GM12878 (cell line): Measurements from ENCODE around the gene KIZ. TPM values are rescaled to one million over a fixed set of nuclear protein-coding genes. Genes with fewer than 3 reads are reported as not detected.

Experiments
- ATAC-seq: fragments of 200-7000 bp; cut with Tn5 transposase; 3 replicates; pipeline ENCODE4 v1.9.1; 2020; ENCODE audit warnings: mild to moderate bottlenecking, moderate library complexity
- BruUV-seq: library from RNA; stranded (reverse); fragments of 400-500 nt; replicated peaks from 2 replicates; lab custom pipeline; 2021; lab: Mats Ljungman, UMichigan
- CTCF ChIA-PET: fragments of 300-600 bp; sonication (Branson Sonifier 250); formaldehyde crosslinking; extraction: SDS; loops from one replicate; lab custom pipeline; 2021; ENCODE audit warnings: inconsistent platforms; lab: Yijun Ruan, JAX
- POLR2A ChIA-PET: fragments of 350-600 bp; formaldehyde crosslinking; extraction: SDS; loops from one replicate; lab custom pipeline; 2021; ENCODE audit warnings: inconsistent platforms; lab: Charles Lee
- RAD21 ChIA-PET: fragments of 300-600 bp; sonication (Branson Sonifier 250); formaldehyde crosslinking; loops from one replicate; lab custom pipeline; 2023; ENCODE audit warnings: antibody characterized with exemption; ENCODE audit not compliant: unreplicated experiment; lab: Charles Lee
- SMC1A ChIA-PET: fragments of 300-600 bp; sonication (Branson Sonifier 250); formaldehyde crosslinking; loops from one replicate; lab custom pipeline; 2023; ENCODE audit not compliant: unreplicated experiment, uncharacterized antibody; lab: Charles Lee
- DNase-seq: peaks from one replicate; pipeline ENCODE4 v3.0.0-alpha.2; 2011; ENCODE audit warnings: low read depth, low spot score
- FAIRE-seq: peaks from 3 replicates; lab custom pipeline; 2011; peaks lifted over from hg19 to GRCh38; lab: Jason Lieb, UNC
- H2AFZ ChIP-seq: 2 replicates; pipeline ENCODE4 v1.6.0; 2011; ENCODE audit warnings: low read depth, low read length, control low read depth; ENCODE audit not compliant: control insufficient read depth
- H3K27ac ChIP-seq: 2 replicates; pipeline ENCODE4 v1.5.1; 2011; ENCODE audit warnings: control low read depth; ENCODE audit not compliant: control insufficient read depth, insufficient read depth
- H3K27me3 ChIP-seq, 2 experiments: replicated peaks in 1 of 2; 2 replicates each; pipeline versions ENCODE4 v1.6.0 to v1.6.1; 2011; ENCODE audit warnings: low read length in 1 of 2; ENCODE audit not compliant: control insufficient read depth in 2 of 2, insufficient read depth in 2 of 2
- H3K36me3 ChIP-seq, 2 experiments: 2 replicates each; pipeline ENCODE4 v1.5.1; 2011; ENCODE audit warnings: low read length in 1 of 2; ENCODE audit not compliant: control insufficient read depth in 2 of 2, insufficient read depth in 2 of 2
- H3K4me1 ChIP-seq: 2 replicates; pipeline ENCODE4 v1.6.1; 2011; ENCODE audit warnings: mild to moderate bottlenecking, low read length, moderate library complexity, mixed read lengths; ENCODE audit not compliant: control insufficient read depth, insufficient read depth
- H3K4me2 ChIP-seq: 2 replicates; pipeline ENCODE4 v1.6.0; 2011; ENCODE audit warnings: control low read depth; ENCODE audit not compliant: control insufficient read depth, insufficient read depth
- H3K4me3 ChIP-seq: fragments of 200-600 bp; sonication (generic); 2 replicates; pipeline ENCODE4 v1.5.1; 2016
- H3K79me2 ChIP-seq: 2 replicates; pipeline ENCODE4 v1.6.0; 2011; ENCODE audit warnings: low read length; ENCODE audit not compliant: control insufficient read depth, insufficient read depth
- H3K9ac ChIP-seq: 2 replicates; pipeline ENCODE4 v1.8.0; 2011; ENCODE audit warnings: low read length, control low read depth, mixed read lengths; ENCODE audit not compliant: control insufficient read depth, insufficient read depth
- H3K9me3 ChIP-seq: replicated peaks from 3 replicates; pipeline ENCODE4 v1.5.1; 2011; ENCODE audit warnings: mild to moderate bottlenecking, low read length; ENCODE audit not compliant: control insufficient read depth, insufficient read depth
- H4K20me1 ChIP-seq: 2 replicates; pipeline ENCODE4 v1.6.0; 2011; ENCODE audit not compliant: control insufficient read depth, insufficient read depth
- CBX3 ChIP-seq: fragments of 200-600 bp; sonication (generic); IDR thresholded peaks from 2 replicates; pipeline ENCODE4 v1.6.1; 2016; ENCODE audit warnings: low read depth, borderline replicate concordance
- DPF2 ChIP-seq: fragments of 450-650 bp; IDR thresholded peaks from 2 replicates; pipeline ENCODE4 v1.6.1; 2017; ENCODE audit warnings: mild to moderate bottlenecking
- EED ChIP-seq: sonication (generic); IDR thresholded peaks from 2 replicates; pipeline ENCODE4 v1.6.1; 2016; ENCODE audit warnings: antibody characterized with exemption, low read depth
- EGR1 ChIP-seq, 2 experiments: IDR thresholded peaks; 1 replicate in 1 of 2; 2 replicates in 1 of 2; pipeline ENCODE4 v1.6.1; 2011 to 2012; ENCODE audit warnings: low read depth in 2 of 2, low read length in 2 of 2, borderline replicate concordance in 1 of 2, mild to moderate bottlenecking in 1 of 2, moderate library complexity in 1 of 2
- FOS ChIP-seq: IDR thresholded peaks from 3 replicates; pipeline ENCODE4 v1.6.1; 2011; ENCODE audit warnings: borderline replicate concordance; ENCODE audit not compliant: insufficient read length; ENCODE audit errors: extremely low read depth
- HCFC1 ChIP-seq: fragments of 150-350 bp; IDR thresholded peaks from 2 replicates; pipeline ENCODE4 v1.6.1; 2014; ENCODE audit warnings: low read length
- MEF2B ChIP-seq: fragments of 450-650 bp; IDR thresholded peaks from 2 replicates; pipeline ENCODE4 v1.6.1; 2018; ENCODE audit warnings: mild to moderate bottlenecking, moderate library complexity; ENCODE audit not compliant: partially characterized antibody, poor library complexity, severe bottlenecking
- MYB ChIP-seq: fragments of 150-350 bp; IDR thresholded peaks from 2 replicates; pipeline ENCODE4 v1.6.1; 2014; ENCODE audit warnings: mild to moderate bottlenecking, low read depth, low read length, borderline replicate concordance
- MYC ChIP-seq: IDR thresholded peaks from 2 replicates; pipeline ENCODE4 v1.6.1; 2011; ENCODE audit warnings: mild to moderate bottlenecking, low read length, moderate library complexity, inconsistent platforms; ENCODE audit not compliant: insufficient read depth, insufficient replicate concordance, insufficient read length, severe bottlenecking
- NKRF ChIP-seq: fragments of 450-650 bp; conservative IDR thresholded peaks from 2 replicates; pipeline ENCODE4 v1.6.1; 2017; ENCODE audit warnings: mild to moderate bottlenecking, moderate library complexity
- NR2C1 ChIP-seq: fragments of 450-650 bp; IDR thresholded peaks from 2 replicates; pipeline ENCODE4 v1.6.1; 2017; ENCODE audit warnings: antibody characterized with exemption, mild to moderate bottlenecking, moderate library complexity
- NR2C2 ChIP-seq: IDR thresholded peaks from 2 replicates; pipeline ENCODE4 v1.6.1; 2011; ENCODE audit warnings: borderline replicate concordance, low read depth; ENCODE audit not compliant: control insufficient read depth, insufficient read length
- RB1 ChIP-seq: fragments of 450-650 bp; formaldehyde crosslinking; IDR thresholded peaks from 2 replicates; pipeline ENCODE4 v1.6.1; 2017; ENCODE audit warnings: mild to moderate bottlenecking, borderline replicate concordance
- SPI1 ChIP-seq: IDR thresholded peaks from 2 replicates; pipeline ENCODE4 v1.6.1; 2011; ENCODE audit warnings: low read depth, mild to moderate bottlenecking, low read length, moderate library complexity, borderline replicate concordance; ENCODE audit not compliant: insufficient read depth
- ZNF274 ChIP-seq: IDR thresholded peaks from one replicate; pipeline ENCODE4 v1.8.0; 2011; ENCODE audit not compliant: insufficient read length, insufficient read depth
- WGBS: methylation state at CpG from one replicate; pipeline ENCODE4 v1.1.6; 2016; ENCODE audit warnings: low lambda C conversion rate; ENCODE audit not compliant: insufficient replicate concordance, insufficient coverage; ENCODE audit errors: missing lambda C conversion rate; 5-methylcytosine and 5-hydroxymethylcytosine counted together
- in situ Hi-C: fragments of 300-500 bp; cut with MboI; formaldehyde crosslinking; loops from 9 replicates; pipeline ENCODE4 v1.14.3; 2018; ENCODE audit warnings: mixed read lengths
- intact Hi-C: fragments of 100-400 bp; cut with micrococcal nuclease; formaldehyde crosslinking; loops from one replicate; pipeline ENCODE4 v1.14.2; 2022; ENCODE audit not compliant: unreplicated experiment
- polyA plus RNA-seq, 11 experiments: library from polyadenylated mRNA; depleted of rRNA in 4 of 11; unstranded in 6 of 11; stranded (reverse) in 5 of 11; fragments of >200 nt; fragmentation: Nextera tagmentation in 4 of 11; fragmentation: Illumina TruSeq in 1 of 11; extraction: Ambion mirVana in 4 of 11; extraction: Trizol in 1 of 11; gene quantifications; 1 replicate in 1 of 11; 2 replicates in 10 of 11; pipeline versions ENCODE4 v1.2.1 to v1.2.3, GENCODE V29; 2011 to 2016; ENCODE audit warnings: inconsistent platforms in 2 of 11, missing spikeins in 2 of 11, low read depth in 1 of 11
- total RNA-seq, 4 experiments: library from RNA; depleted of rRNA in 3 of 4; stranded (reverse); fragments of >200 nt in 3 of 4; fragmentation: Illumina TruSeq in 1 of 4; extraction: Trizol in 1 of 4; gene quantifications; 2 replicates each; pipeline versions ENCODE4 v1.2.1 to v1.2.3, GENCODE V29; 2013 to 2021
- TF ChIP-seq, protein P1 (sequence below): IDR thresholded peaks from 2 replicates; pipeline ENCODE4 v1.6.1; 2011; ENCODE audit warnings: low read depth, low read length, improper control_type of control experiment, borderline replicate concordance
- TF ChIP-seq, protein P2 (sequence below): IDR thresholded peaks from 2 replicates; pipeline ENCODE4 v1.6.1; 2011; ENCODE audit warnings: low read depth, mild to moderate bottlenecking, low read length, moderate library complexity, borderline replicate concordance; ENCODE audit errors: extremely low read depth

Gene KIZ
- total and polyA plus RNA-seq, 10 of the 15 experiments (the other 5 are each of a cell fraction or from before 2014, with no cell fraction given), result 2.7 to 11.0 (median 7.3) TPM

DNA sequence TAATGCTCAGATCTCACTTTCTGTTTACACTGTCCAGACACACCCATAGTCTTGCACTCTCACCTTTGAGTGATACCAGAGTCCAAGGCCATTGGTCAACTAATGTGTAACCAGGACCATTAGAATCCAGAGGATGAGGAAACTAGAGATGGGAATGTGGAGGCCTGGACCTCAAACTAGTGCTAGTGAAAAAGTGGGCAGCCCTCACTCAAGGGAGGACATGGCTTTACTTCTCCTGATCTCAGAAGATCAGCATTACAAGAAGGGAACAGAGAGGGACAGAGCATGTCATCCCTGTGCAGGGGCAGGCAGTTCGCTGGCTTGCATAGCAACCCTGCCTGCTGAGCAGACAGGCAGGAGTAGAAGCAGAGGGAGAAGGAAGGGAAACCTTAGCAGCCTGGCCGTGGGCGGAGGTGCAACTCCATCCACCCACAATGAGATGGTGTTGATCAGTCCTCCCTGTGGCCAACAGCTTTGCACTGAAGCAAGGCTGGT, 154.7 kb downstream of the KIZ start:
- DNase-seq, result no peak
- TF ChIP-seq NKRF (no peak), RB1 (no peak), CBX3 (no peak), EGR1 (IDR thresholded peaks at IDR 0.05; ENCODE audit: borderline replicate concordance in 1 of 2, low read depth in 2 of 2, low read length in 2 of 2) (peak in 1 of 2 experiments; percentile 43; a peak in 1 of 3 replicates), MYB (no peak), HCFC1 (no peak), NR2C2 (no peak), NR2C1 (no peak), DPF2 (0 out of 2 replicates have a peak, but pooled peaks have one; percentile 23), SPI1 (no peak), FOS (no peak), ZNF274 (no peak), EED (no peak), MEF2B (no peak), MYC (no peak)
- TF ChIP-seq, protein P1, sequence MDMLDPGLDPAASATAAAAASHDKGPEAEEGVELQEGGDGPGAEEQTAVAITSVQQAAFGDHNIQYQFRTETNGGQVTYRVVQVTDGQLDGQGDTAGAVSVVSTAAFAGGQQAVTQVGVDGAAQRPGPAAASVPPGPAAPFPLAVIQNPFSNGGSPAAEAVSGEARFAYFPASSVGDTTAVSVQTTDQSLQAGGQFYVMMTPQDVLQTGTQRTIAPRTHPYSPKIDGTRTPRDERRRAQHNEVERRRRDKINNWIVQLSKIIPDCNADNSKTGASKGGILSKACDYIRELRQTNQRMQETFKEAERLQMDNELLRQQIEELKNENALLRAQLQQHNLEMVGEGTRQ, result no peak
- TF ChIP-seq, protein P2, sequence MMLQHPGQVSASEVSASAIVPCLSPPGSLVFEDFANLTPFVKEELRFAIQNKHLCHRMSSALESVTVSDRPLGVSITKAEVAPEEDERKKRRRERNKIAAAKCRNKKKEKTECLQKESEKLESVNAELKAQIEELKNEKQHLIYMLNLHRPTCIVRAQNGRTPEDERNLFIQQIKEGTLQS, result no peak
- TF ChIP-seq, all 136 proteins: peak for 2
- Histone ChIP-seq H3K27ac (no peak overlapping the region), H3K4me2 (peak overlapping the region; percentile 63), H3K79me2 (no peaks in the 10 kb centered on the region), H3K27me3 (no peaks in the 10 kb centered on the region), H4K20me1 (no peaks in the 10 kb centered on the region), H3K9ac (no peak overlapping the region; the same call in 1 of the 2 replicates), H2AFZ (no peak overlapping the region; the same call in 1 of the 2 replicates), H3K36me3 (no peaks in the 10 kb centered on the region), H3K9me3 (no peaks in the 10 kb centered on the region), H3K4me3 (no peak overlapping the region), H3K4me1 (peaks cover 9% of the 10 kb centered on the region)
- in situ Hi-C loops (no loop called here), intact Hi-C loops (no loop called here)
- RAD21 ChIA-PET, result no interaction called here
- POLR2A ChIA-PET, result no interaction called here
- CTCF ChIA-PET, result no interaction called here
- WGBS, result 50% methylated on average over 3 of the region's 3 CpGs
- SMC1A ChIA-PET, result no interaction called here
- FAIRE-seq (peak; percentile 75), ATAC-seq (peak; percentile 52)
- BruUV-seq, result no TSS peak
